H1 (cell line): ENCODE data around the gene RTF2. TPM values are rescaled to one million over a fixed set of nuclear protein-coding genes. Genes with fewer than 3 reads are reported as not detected.

Source experiments
- polyA plus RNA-seq, 7 experiments: library from polyadenylated mRNA; depleted of rRNA in 3 of 7; stranded (reverse) in 5 of 7; unstranded in 2 of 7; fragments of >200 nt in 5 of 7; fragments of 200-250 nt in 2 of 7; gene quantifications; 1 replicate in 5 of 7; 2 replicates in 1 of 7; 4 replicates in 1 of 7; pipeline versions ENCODE4 v1.2.1 to v1.2.3, GENCODE V29; 2011 to 2013; ENCODE audit warnings: missing spikeins in 2 of 7, mixed read lengths in 2 of 7
- total RNA-seq: library from RNA; stranded (reverse); fragmentation: NEBNext Ultra II Directional; extraction: Animal tissue kit (Norgen Biotek cat#: 25700); gene quantifications from 2 replicates; pipeline ENCODE4 v1.2.1, GENCODE V29; 2021
- TF ChIP-seq, protein P1 (sequence below), 3 experiments: IDR thresholded peaks; 1 replicate in 2 of 3; 2 replicates in 1 of 3; pipeline versions ENCODE4 v1.5.1 to v1.6.1; 2011; ENCODE audit warnings: low read length in 3 of 3, mild to moderate bottlenecking in 3 of 3, inconsistent platforms in 2 of 3, low read depth in 1 of 3, moderate library complexity in 1 of 3; ENCODE audit not compliant: insufficient read depth in 1 of 3; ENCODE audit errors: control extremely low read depth in 1 of 3

Gene RTF2
- total and polyA plus RNA-seq, 2 of the 8 experiments (the other 6 are each of a cell fraction or from before 2014, with no cell fraction given), result 33.9 to 51.2 TPM

DNA sequence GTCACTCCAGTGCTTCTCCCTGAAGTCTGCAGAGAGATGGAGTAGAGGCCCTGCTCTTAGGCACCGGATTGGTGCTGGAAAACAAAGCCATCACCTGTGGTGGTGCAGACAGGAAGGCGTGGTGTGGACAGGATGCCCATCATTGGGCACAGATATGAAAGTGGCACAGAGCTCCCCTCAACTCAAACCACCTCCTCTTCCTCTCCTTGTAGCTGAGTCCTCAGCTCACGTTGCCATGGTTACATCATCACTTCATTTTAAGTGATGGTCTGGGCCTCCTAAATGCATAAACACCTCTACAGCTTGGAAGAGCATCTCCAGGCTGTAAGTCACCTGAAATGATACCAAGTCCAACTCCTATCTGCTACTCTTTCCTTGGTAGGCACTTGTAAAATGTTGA lies 8.0 kb upstream of the RTF2 start (continued):
- TF ChIP-seq, protein P1, sequence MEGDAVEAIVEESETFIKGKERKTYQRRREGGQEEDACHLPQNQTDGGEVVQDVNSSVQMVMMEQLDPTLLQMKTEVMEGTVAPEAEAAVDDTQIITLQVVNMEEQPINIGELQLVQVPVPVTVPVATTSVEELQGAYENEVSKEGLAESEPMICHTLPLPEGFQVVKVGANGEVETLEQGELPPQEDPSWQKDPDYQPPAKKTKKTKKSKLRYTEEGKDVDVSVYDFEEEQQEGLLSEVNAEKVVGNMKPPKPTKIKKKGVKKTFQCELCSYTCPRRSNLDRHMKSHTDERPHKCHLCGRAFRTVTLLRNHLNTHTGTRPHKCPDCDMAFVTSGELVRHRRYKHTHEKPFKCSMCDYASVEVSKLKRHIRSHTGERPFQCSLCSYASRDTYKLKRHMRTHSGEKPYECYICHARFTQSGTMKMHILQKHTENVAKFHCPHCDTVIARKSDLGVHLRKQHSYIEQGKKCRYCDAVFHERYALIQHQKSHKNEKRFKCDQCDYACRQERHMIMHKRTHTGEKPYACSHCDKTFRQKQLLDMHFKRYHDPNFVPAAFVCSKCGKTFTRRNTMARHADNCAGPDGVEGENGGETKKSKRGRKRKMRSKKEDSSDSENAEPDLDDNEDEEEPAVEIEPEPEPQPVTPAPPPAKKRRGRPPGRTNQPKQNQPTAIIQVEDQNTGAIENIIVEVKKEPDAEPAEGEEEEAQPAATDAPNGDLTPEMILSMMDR (IDR thresholded peaks at IDR 0.05; ENCODE audit: control extremely low read depth in 1 of 3, insufficient read depth in 1 of 3, low read depth in 1 of 3, low read length in 3 of 3), result no peak
